GM23248 (cell line): ENCODE measurements around the gene AFF3. TPM values are rescaled to one million over a fixed set of nuclear protein-coding genes. Genes with fewer than 3 reads are reported as not detected.

ENCODE experiments used
- DNase-seq: peaks from one replicate; pipeline ENCODE4 v3.0.0-alpha.2; 2015
- H2AFZ ChIP-seq: fragments of 200-600 bp; sonication (generic); 2 replicates; pipeline ENCODE4 v1.6.1; 2016; ENCODE audit warnings: antibody characterized with exemption
- H3F3A ChIP-seq: fragments of 200-600 bp; sonication (generic); 2 replicates; pipeline ENCODE4 v1.6.1; 2016; ENCODE audit warnings: mild to moderate bottlenecking, antibody characterized with exemption, mixed run types; ENCODE audit not compliant: insufficient read depth
- H3K27ac ChIP-seq: fragments of 200-600 bp; sonication (generic); 2 replicates; pipeline ENCODE4 v1.5.1; 2016; ENCODE audit warnings: mild to moderate bottlenecking
- H3K27me3 ChIP-seq: fragments of 200-600 bp; sonication (generic); replicated peaks from 2 replicates; pipeline ENCODE4 v1.6.1; 2016; ENCODE audit warnings: mild to moderate bottlenecking; ENCODE audit not compliant: insufficient read depth
- H3K36me3 ChIP-seq: fragments of 200-600 bp; sonication (generic); 2 replicates; pipeline ENCODE4 v1.6.1; 2016; ENCODE audit warnings: low read depth, mild to moderate bottlenecking
- H3K4me1 ChIP-seq: fragments of 200-600 bp; sonication (generic); 2 replicates; pipeline ENCODE4 v1.6.1; 2016; ENCODE audit warnings: mild to moderate bottlenecking; ENCODE audit not compliant: insufficient read depth
- H3K4me2 ChIP-seq: fragments of 200-600 bp; sonication (generic); one replicate; pipeline ENCODE4 v1.6.1; 2016; ENCODE audit warnings: mild to moderate bottlenecking; ENCODE audit not compliant: unreplicated experiment
- H3K4me3 ChIP-seq: fragments of 200-600 bp; sonication (generic); 2 replicates; pipeline ENCODE4 v1.5.1; 2016; ENCODE audit warnings: mild to moderate bottlenecking
- H3K79me2 ChIP-seq: fragments of 200-600 bp; sonication (generic); 2 replicates; pipeline ENCODE4 v1.6.1; 2016; ENCODE audit warnings: mild to moderate bottlenecking; ENCODE audit not compliant: insufficient read depth
- H3K9ac ChIP-seq: fragments of 200-600 bp; sonication (generic); 2 replicates; pipeline ENCODE4 v1.6.1; 2016; ENCODE audit warnings: mild to moderate bottlenecking
- H3K9me2 ChIP-seq: fragments of 200-600 bp; sonication (generic); 2 replicates; pipeline ENCODE4 v1.6.1; 2016; ENCODE audit warnings: mixed run types, mild to moderate bottlenecking, moderate library complexity; ENCODE audit not compliant: insufficient read depth
- H3K9me3 ChIP-seq: fragments of 200-600 bp; sonication (generic); one replicate; pipeline ENCODE4 v1.6.1; 2017; ENCODE audit warnings: low read depth
- H4K20me1 ChIP-seq: fragments of 200-600 bp; sonication (generic); 2 replicates; pipeline ENCODE4 v1.6.0; 2016; ENCODE audit not compliant: insufficient read depth
- EZH2 ChIP-seq: fragments of 200-600 bp; sonication (generic); IDR thresholded peaks from 2 replicates; pipeline ENCODE4 v1.6.1; 2018; ENCODE audit warnings: antibody characterized with exemption, mild to moderate bottlenecking; ENCODE audit not compliant: insufficient read depth, poor library complexity, severe bottlenecking
- EZH2phosphoT487 ChIP-seq: fragments of 200-600 bp; sonication (generic); IDR thresholded peaks from 2 replicates; pipeline ENCODE4 v1.6.1; 2018; ENCODE audit warnings: antibody characterized with exemption, moderate library complexity, mild to moderate bottlenecking, low read depth; ENCODE audit not compliant: insufficient read depth
- WGBS, 2 experiments: methylation state at CpG; one replicate each; pipeline ENCODE4 v1.1.6; 2015 to 2017; ENCODE audit warnings: low lambda C conversion rate in 2 of 2, low coverage in 1 of 2; ENCODE audit errors: missing lambda C conversion rate in 2 of 2; 5-methylcytosine and 5-hydroxymethylcytosine counted together
- in situ Hi-C: fragments of 300-500 bp; cut with MboI; formaldehyde crosslinking; loops from 2 replicates; pipeline ENCODE4 v1.15.0; 2020
- polyA plus RNA-seq: library from polyadenylated mRNA; unstranded; fragments of >200 nt; fragmentation: Nextera tagmentation; extraction: Ambion mirVana; gene quantifications from 2 replicates; pipeline ENCODE4 v1.2.1, GENCODE V29; 2016
- total RNA-seq: library from RNA; depleted of rRNA; stranded (reverse); fragments of >200 nt; shearing (Covaris generic); gene quantifications from 2 replicates; pipeline ENCODE4 v1.2.3, GENCODE V29; 2014

The AFF3 gene
- total and polyA plus RNA-seq, 2 experiments from 2014 or later, result 0.56 to 0.86 TPM

DNA sequence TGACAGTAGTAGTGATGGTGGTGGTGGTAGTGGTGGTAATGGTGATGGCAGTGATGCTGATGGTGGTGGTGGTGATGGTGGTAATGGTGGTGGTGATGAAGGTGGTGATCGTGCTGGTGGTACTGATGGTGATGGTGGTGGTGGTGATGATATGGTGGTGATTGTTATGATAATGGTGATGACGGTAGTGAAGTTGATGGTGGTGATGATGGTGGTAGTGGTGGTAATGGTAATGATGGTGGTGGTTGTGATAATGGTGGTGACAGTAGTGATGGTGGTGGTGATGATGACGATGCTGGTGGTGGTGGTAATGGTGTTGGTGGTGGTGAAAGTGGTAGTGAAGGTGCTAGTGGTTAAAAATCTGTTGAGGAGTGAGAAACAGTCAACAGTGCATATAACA, 125.6 kb downstream of the AFF3 start:
- Histone ChIP-seq H3K4me1 (peaks cover 52% of the 10 kb centered on the region), H3K27ac (0 out of 2 replicates have a peak overlapping the region, but pooled peaks have one; percentile 70)

DNA sequence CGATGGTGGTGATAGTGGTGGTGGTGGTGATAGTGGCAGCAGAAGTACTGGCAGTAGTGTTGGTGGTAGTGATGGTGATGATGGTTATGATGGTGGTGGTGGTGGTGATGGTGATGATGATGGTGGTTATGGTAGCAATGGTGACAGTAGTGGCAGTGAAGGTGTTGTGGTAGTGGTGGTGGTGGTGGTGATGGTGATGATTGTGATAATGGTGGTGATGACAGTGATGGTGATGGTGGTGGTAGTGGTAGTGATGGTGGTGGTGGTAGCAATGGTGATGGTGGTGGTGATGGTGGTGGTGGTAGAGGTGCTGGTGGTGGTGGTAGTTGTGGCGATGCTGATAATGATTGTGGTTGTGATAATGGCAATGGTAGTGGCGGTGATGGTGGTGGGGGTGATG, 126.5 kb downstream of the AFF3 start:
- DNase-seq, result no peak
- H2AFZ ChIP-seq, result no peak overlapping the region
- no peaks in the 10 kb centered on the region for H3K36me3 ChIP-seq
- peaks cover 48% of the 10 kb centered on the region for H3F3A ChIP-seq
- no peak for TF ChIP-seq EZH2phosphoT487
- H3K79me2 ChIP-seq, result no peaks in the 10 kb centered on the region
- H3K4me3 ChIP-seq, result no peak overlapping the region
- WGBS, 2 experiments, result 100% methylated on average over 3 of the region's 3 CpGs
- H3K27ac ChIP-seq, result no peak overlapping the region
- no peaks in the 10 kb centered on the region for H3K9me3 ChIP-seq
- H3K4me1 ChIP-seq, result peaks cover 61% of the 10 kb centered on the region
- H3K9ac ChIP-seq, result no peak overlapping the region
- H3K9me2 ChIP-seq, result no peaks in the 10 kb centered on the region
- H3K27me3 ChIP-seq, result no peaks in the 10 kb centered on the region
- in situ Hi-C loops, result no loop called here
- no peak overlapping the region for H3K4me2 ChIP-seq
- H4K20me1 ChIP-seq, result no peaks in the 10 kb centered on the region

More for the DNA sequence above, 125.6 kb downstream of the AFF3 start:
- TF ChIP-seq EZH2 (no peak), EZH2phosphoT487 (no peak)
- no peak for DNase-seq
- peaks cover 41% of the 10 kb centered on the region for H3F3A ChIP-seq
- H3K9ac ChIP-seq, result no peak overlapping the region
- in situ Hi-C loops, result no loop called here
- no peaks in the 10 kb centered on the region for H3K9me2 ChIP-seq
- H4K20me1 ChIP-seq, result no peaks in the 10 kb centered on the region
- no peak overlapping the region for H3K4me2 ChIP-seq
- H3K9me3 ChIP-seq, result no peaks in the 10 kb centered on the region
- no peaks in the 10 kb centered on the region for H3K27me3 ChIP-seq
- H3K36me3 ChIP-seq, result no peaks in the 10 kb centered on the region
- no peak overlapping the region for H2AFZ ChIP-seq
- 93 to 98% methylated on average over 3 of the region's 3 CpGs for WGBS, 2 experiments
- no peak overlapping the region for H3K4me3 ChIP-seq
- no peaks in the 10 kb centered on the region for H3K79me2 ChIP-seq

DNA sequence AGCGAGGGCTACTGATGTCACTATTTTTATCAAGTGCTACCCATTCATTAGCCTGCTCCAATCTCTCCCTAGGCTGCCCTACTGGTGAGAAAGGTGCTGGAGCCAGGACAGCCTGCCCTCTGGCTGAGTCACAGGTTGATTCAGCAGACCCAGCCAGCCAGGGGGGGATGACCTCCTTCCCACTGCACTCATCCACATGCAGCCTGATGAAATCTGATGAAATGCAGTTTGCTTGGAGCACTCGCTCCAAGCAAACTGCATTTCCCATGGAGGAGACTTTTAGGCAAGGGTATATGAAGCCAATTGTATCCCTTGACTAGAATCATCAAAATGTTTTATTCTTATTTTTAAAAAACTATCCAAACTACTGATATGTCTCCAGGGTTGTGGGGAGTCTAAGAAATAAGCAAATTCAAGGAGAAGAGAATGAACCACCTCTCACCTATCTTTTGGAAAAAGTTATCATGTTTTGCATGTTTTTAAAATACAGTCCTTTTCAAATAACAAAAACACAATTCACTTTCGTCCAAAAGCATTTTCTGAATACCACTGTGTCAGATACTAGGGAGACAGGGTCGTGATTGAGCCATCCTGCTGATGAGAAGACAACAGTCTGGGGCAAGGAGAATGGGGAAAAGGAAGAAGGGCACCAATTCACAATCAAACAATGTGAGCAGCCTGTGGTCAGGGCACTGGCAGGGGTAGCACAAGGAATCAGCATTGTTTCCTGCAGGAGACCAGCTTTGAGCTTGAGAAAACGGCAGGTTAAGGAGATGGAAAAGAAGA, 128.3 kb downstream of the AFF3 start:
- H3K4me2 ChIP-seq, result peak overlapping the region; percentile 59
- peaks cover 66% of the 10 kb centered on the region for H3F3A ChIP-seq
- 46 to 48% methylated on average over 5 of the region's 5 CpGs for WGBS, 2 experiments
- no peaks in the 10 kb centered on the region for H4K20me1 ChIP-seq
- no peaks in the 10 kb centered on the region for H3K36me3 ChIP-seq
- H3K4me3 ChIP-seq, result 0 out of 2 replicates have a peak overlapping the region, but pooled peaks have one; percentile 7
- in situ Hi-C loops, result no loop called here
- no peaks in the 10 kb centered on the region for H3K9me2 ChIP-seq
- H3K9me3 ChIP-seq, result no peaks in the 10 kb centered on the region
- TF ChIP-seq EZH2 (no peak), EZH2phosphoT487 (no peak)
- peak overlapping the region; percentile 97 for H3K27ac ChIP-seq
- H3K27me3 ChIP-seq, result no peaks in the 10 kb centered on the region
- peaks cover 76% of the 10 kb centered on the region for H3K4me1 ChIP-seq
- no peaks in the 10 kb centered on the region for H3K79me2 ChIP-seq
- peak overlapping the region; percentile 54 for H2AFZ ChIP-seq
- peak; percentile 98 for DNase-seq
- H3K9ac ChIP-seq, result peak overlapping the region; percentile 80

DNA sequence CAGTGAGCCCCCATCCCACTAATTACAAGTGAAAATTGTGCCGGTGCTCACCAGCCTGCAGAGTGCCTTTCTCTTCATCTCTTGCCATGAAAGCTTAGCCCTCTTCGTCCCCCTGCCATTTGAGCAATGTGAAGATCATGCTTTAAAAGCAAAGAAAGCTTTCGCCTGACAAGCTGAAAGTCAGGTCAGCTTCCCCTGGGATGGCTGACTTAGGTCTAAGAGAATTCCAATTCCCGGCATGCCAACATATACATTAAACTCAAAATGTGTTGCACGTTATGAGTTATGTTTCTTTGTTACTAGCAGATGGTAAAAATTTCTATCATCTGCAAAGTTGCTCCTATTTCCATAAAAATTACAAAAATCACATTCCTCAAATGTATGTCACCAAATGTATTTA, 129.8 kb downstream of the AFF3 start:
- Histone ChIP-seq H3K9ac (peak overlapping the region; percentile 56; the same call in 1 of the 2 replicates), H3K79me2 (no peaks in the 10 kb centered on the region), H3K4me1 (peaks cover 69% of the 10 kb centered on the region), H3K36me3 (no peaks in the 10 kb centered on the region), H3K27ac (peak overlapping the region; percentile 86), H3F3A (peaks cover 60% of the 10 kb centered on the region), H3K4me2 (peak overlapping the region; percentile 29), H2AFZ (peak overlapping the region; percentile 39), H3K9me3 (no peaks in the 10 kb centered on the region), H3K27me3 (no peaks in the 10 kb centered on the region), H3K9me2 (no peaks in the 10 kb centered on the region), H4K20me1 (no peaks in the 10 kb centered on the region), H3K4me3 (no peak overlapping the region)
- DNase-seq, result peak; percentile 18
- 79 to 87% methylated on average over 5 of the region's 5 CpGs for WGBS, 2 experiments
- in situ Hi-C loops, result no loop called here
- no peak for TF ChIP-seq EZH2phosphoT487
- TF ChIP-seq EZH2, result no peak
